ENCODE measurements around the gene ALK.

DNA sequence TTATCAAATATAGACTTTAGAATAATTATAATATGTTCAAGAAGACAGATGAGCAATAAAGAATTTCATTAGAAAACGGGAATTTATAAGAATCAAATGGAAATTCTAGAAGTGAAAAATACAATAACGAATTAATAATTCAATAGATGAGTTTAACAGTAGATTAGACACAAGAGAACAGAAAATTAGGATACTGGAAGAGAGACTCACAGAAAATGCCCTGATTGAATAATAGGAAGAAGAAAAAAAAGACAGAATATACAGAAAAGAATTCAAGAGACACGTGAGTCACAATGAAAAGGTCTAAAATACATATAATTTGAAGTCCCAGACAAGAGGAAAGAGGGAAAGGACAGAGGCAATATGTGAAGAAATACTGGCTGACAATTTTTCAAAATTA lies 451.4 kb downstream of the ALK start:
- TF ChIP-seq CTCF (conservative IDR thresholded peaks at IDR 0.05; ENCODE audit: low read depth, low read length) (no peak), EZH2 (IDR thresholded peaks at IDR 0.05; ENCODE audit: borderline replicate concordance, low read depth, low read length, poor library complexity, severe bottlenecking) (no peak)

Measured in A673 (cell line).